Activated gamma-delta T cell treated with Interleukin-2 at 50 U/mL for 16 hours (primary cell): ENCODE results near the gene NRCAM.
A peak's percentile ranks its signal among the peaks of the same experiment; 100 is the strongest.

Experiments used
- DNase-seq: peaks from one replicate; pipeline ENCODE4 v3.0.0-alpha.2; 2020

NRCAM gene

GRCh38 chr7:108145401-108145800 is 310.8 kb downstream of the NRCAM start:
- no peak for DNase-seq

GRCh38 chr7:108144931-108145330 is 311.3 kb downstream of the NRCAM start:
- no peak for DNase-seq

GRCh38 chr7:108143658-108144420 is 312.4 kb downstream of the NRCAM start:
- DNase-seq, result no peak

- DNase-seq, result no peak
Observed at GRCh38 chr7:108142675-108143259, 313.5 kb downstream of the NRCAM start.

- no peak for DNase-seq
Observed at GRCh38 chr7:108142180-108142579, 314.1 kb downstream of the NRCAM start.

GRCh38 chr7:108140671-108141070 is 315.6 kb downstream of the NRCAM start:
- DNase-seq, result no peak

- no peak for DNase-seq
Observed at GRCh38 chr7:108138911-108139310, 317.3 kb downstream of the NRCAM start.

- no peak for DNase-seq
Observed at GRCh38 chr7:108137993-108138392, 318.2 kb downstream of the NRCAM start.

- DNase-seq, result no peak
Observed at GRCh38 chr7:108137040-108137439, 319.2 kb downstream of the NRCAM start.

- DNase-seq, result no peak
Observed at GRCh38 chr7:108136191-108136688, 320.0 kb downstream of the NRCAM start.

- DNase-seq, result peak; percentile 11
Observed at GRCh38 chr7:108135446-108136190, 320.6 kb downstream of the NRCAM start.

GRCh38 chr7:108134486-108134885 is 321.8 kb downstream of the NRCAM start:
- DNase-seq, result no peak

- no peak for DNase-seq
Observed at GRCh38 chr7:108132551-108133265, 323.5 kb downstream of the NRCAM start.

GRCh38 chr7:108130261-108130660 is 326.0 kb downstream of the NRCAM start, which contains the start of gene LAMB4:
Gene LAMB4, minus strand, starts transcription at chr7:108130361. Its CDS starts 7,197 bp downstream, at chr7:108123164.
- no peak for DNase-seq

- DNase-seq, result no peak
Observed at GRCh38 chr7:108129018-108129965, 326.9 kb downstream of the NRCAM start.

GRCh38 chr7:108128514-108128913 is 327.7 kb downstream of the NRCAM start:
- DNase-seq, result no peak

- no peak for DNase-seq
Observed at GRCh38 chr7:108127461-108127860, 328.8 kb downstream of the NRCAM start.

- DNase-seq, result no peak
Observed at GRCh38 chr7:108124820-108125219, 331.4 kb downstream of the NRCAM start.

GRCh38 chr7:108122181-108122580 is 334.1 kb downstream of the NRCAM start:
- no peak for DNase-seq

- no peak for DNase-seq
Observed at GRCh38 chr7:108120933-108121332, 335.3 kb downstream of the NRCAM start.

- DNase-seq, result no peak
Observed at GRCh38 chr7:108120196-108120595, 336.0 kb downstream of the NRCAM start.

- DNase-seq, result no peak
Observed at GRCh38 chr7:108118959-108119358, 337.3 kb downstream of the NRCAM start.
